ENCODE data around the gene DHRSX. TPM values are rescaled to one million over a fixed set of nuclear protein-coding genes. Genes with fewer than 3 reads are reported as not detected.
A peak's percentile ranks its signal among the peaks of the same experiment; 100 is the strongest.

The DHRSX gene
- total and polyA plus RNA-seq, 4 donors = 16.8 to 28.4 (median 24.0) TPM

DNA sequence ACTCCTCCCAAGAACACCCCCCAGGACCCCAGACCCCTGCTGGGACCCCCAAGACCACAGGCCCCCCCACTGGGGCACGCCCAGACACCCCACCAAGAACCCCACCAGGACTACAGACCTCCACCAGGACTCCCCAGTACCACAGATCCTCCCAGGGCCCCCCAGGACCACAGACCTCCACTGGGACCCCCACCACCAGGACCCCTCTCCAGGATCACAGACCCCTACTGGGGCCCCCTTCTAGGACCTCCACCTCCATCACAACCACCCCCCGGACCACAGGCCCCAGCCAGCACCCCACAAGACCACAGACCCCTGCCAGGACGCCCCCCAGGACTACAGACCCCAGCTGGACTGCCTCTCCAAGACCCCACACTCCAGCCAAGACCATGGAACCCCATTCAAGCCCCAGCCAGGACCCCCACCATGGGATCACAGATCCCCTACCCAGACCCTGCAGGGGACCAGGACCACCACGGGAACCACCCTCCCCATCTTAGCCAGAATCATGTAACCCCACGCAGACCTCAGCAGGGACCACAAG, 855 bp upstream of the DHRSX start:
- Histone ChIP-seq H3K4me1 (ENCODE audit: control insufficient read depth, insufficient read depth, low read length) (peaks cover 32% of the 10 kb centered on the region), H3K4me3 (ENCODE audit: low read depth, low read length) (no peak overlapping the region), H3K27me3 (ENCODE audit: control insufficient read depth, insufficient read depth, low read length) (no peaks in the 10 kb centered on the region), H3K9me3 (ENCODE audit: control insufficient read depth, insufficient read depth, low read length) (no peaks in the 10 kb centered on the region), H3K36me3 (ENCODE audit: control insufficient read depth, insufficient read depth, low read length) (no peaks in the 10 kb centered on the region), H3K27ac (ENCODE audit: low read depth, low read length) (no peak overlapping the region)
- no peak for DNase-seq (ENCODE audit: low read depth in 4 of 6, low spot score in 6 of 6)
- 94% methylated on average over 4 of the region's 5 CpGs for WGBS (ENCODE audit: insufficient coverage)

DNA sequence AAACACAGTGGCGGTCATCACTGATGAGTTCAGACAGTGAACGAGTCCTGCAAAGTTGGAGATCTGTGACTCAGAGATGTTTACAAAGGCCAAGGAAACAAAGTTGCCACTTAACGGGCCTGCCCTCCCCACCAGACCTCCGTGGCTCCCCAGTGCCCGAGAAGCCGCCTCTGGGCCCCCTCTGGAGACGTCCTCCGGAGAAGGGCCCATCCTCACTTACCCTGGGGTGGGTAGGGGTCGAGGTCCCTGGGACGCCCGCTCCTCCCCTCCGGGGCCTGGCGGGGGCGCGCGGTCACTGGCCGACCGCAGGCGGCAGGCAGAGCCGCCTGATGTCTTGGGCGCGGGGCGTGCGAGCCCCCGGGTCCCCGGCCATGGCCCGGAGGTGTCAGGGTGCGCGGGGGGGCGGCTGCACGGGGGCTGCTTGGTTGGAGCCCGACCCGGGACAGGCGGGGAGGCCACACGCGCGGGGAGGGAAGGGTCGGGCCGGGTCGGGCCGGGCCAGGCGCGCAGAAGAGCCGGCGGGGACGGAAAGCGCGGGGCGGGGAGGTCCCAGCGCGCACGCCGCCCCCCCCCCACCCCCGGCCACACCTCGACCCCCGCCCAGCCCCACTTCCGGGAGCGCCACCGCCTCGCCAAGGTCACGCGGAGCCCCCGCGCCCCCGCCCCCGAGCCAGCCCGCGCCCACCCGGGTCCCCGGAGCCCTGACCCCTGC, 529 bp downstream of the DHRSX start:
- Histone ChIP-seq H3K4me3 (ENCODE audit: low read depth, low read length) (peak overlapping the region; percentile 65), H3K27me3 (ENCODE audit: control insufficient read depth, insufficient read depth, low read length) (no peaks in the 10 kb centered on the region), H3K27ac (ENCODE audit: low read depth, low read length) (peak overlapping the region; percentile 75), H3K4me1 (ENCODE audit: control insufficient read depth, insufficient read depth, low read length) (peaks cover 32% of the 10 kb centered on the region), H3K36me3 (ENCODE audit: control insufficient read depth, insufficient read depth, low read length) (peaks cover 6% of the 10 kb centered on the region), H3K9me3 (ENCODE audit: control insufficient read depth, insufficient read depth, low read length) (no peaks in the 10 kb centered on the region)
- DNase-seq (ENCODE audit: low read depth in 4 of 6, low spot score in 6 of 6) = peak in 3 of 6 donors; percentile 12 to 57 (median 30)
- under 1% methylated on average over 62 of the region's 70 CpGs for WGBS (ENCODE audit: insufficient coverage)

DNA sequence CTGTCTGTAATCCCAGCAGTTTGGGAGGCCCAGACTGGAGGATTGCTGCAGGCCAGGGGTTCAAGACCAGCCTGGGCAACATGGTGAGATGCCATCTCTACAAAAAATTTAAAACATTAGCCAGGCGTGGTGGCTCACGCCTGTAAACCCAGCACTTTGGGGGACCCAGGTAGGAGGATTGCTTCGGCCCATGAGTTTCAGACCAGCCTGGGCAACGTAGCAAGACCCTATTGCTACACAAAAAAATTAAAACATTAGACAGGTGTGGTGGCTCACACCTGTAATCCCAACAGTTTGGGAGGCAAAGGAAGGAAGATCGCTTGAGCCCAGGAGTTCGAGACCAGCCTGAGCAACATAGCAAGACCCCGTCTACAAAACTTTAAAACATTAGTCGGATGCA, 1.3 kb downstream of the DHRSX start:
- Histone ChIP-seq H3K27ac (ENCODE audit: low read depth, low read length) (peak overlapping the region; percentile 75), H3K4me3 (ENCODE audit: low read depth, low read length) (peak overlapping the region; percentile 65), H3K27me3 (ENCODE audit: control insufficient read depth, insufficient read depth, low read length) (no peaks in the 10 kb centered on the region), H3K9me3 (ENCODE audit: control insufficient read depth, insufficient read depth, low read length) (no peaks in the 10 kb centered on the region), H3K36me3 (ENCODE audit: control insufficient read depth, insufficient read depth, low read length) (peaks cover 6% of the 10 kb centered on the region), H3K4me1 (ENCODE audit: control insufficient read depth, insufficient read depth, low read length) (peaks cover 32% of the 10 kb centered on the region)
- WGBS (ENCODE audit: insufficient coverage) = 70% methylated on average over 2 of the region's 8 CpGs
- DNase-seq (ENCODE audit: low read depth in 4 of 6, low spot score in 6 of 6) = no peak

DNA sequence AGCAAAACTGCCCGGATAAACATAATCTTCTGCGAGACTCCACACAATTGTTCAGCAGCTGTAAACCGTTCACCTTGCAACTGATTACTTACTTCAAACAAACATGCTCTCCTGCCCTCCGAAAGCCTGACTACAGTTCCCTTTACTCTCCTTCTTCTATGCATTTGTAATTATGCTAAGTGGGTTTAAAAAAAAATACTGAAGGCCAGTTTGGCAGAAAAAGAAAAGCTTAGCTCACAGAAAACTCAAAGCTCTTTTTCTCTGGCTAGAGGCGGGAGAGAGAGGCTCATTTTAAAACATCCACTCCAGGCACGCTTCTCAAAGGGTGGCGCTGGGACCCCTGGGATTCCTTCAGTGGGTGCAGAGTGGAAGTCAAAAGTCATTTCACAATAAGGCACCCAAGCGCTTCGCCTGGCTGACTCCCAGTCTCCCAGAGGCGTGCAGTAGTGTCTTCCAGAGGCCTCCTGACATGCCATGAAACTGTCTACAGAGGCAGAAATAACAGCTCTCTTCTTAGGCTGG, 1.9 kb downstream of the DHRSX start:
- peak overlapping the region; percentile 6 for H3K4me3 ChIP-seq (ENCODE audit: low read depth, low read length)
- DNase-seq (ENCODE audit: low read depth in 4 of 6, low spot score in 6 of 6) = peak; percentile 15 to 81 (median 48)
- WGBS (ENCODE audit: insufficient coverage) = 8% methylated on average over 6 of the region's 10 CpGs
- H3K27me3 ChIP-seq (ENCODE audit: control insufficient read depth, insufficient read depth, low read length) = no peaks in the 10 kb centered on the region
- peaks cover 6% of the 10 kb centered on the region for H3K36me3 ChIP-seq (ENCODE audit: control insufficient read depth, insufficient read depth, low read length)
- peak overlapping the region; percentile 75 for H3K27ac ChIP-seq (ENCODE audit: low read depth, low read length)
- no peaks in the 10 kb centered on the region for H3K9me3 ChIP-seq (ENCODE audit: control insufficient read depth, insufficient read depth, low read length)
- peaks cover 32% of the 10 kb centered on the region for H3K4me1 ChIP-seq (ENCODE audit: control insufficient read depth, insufficient read depth, low read length)

DNA sequence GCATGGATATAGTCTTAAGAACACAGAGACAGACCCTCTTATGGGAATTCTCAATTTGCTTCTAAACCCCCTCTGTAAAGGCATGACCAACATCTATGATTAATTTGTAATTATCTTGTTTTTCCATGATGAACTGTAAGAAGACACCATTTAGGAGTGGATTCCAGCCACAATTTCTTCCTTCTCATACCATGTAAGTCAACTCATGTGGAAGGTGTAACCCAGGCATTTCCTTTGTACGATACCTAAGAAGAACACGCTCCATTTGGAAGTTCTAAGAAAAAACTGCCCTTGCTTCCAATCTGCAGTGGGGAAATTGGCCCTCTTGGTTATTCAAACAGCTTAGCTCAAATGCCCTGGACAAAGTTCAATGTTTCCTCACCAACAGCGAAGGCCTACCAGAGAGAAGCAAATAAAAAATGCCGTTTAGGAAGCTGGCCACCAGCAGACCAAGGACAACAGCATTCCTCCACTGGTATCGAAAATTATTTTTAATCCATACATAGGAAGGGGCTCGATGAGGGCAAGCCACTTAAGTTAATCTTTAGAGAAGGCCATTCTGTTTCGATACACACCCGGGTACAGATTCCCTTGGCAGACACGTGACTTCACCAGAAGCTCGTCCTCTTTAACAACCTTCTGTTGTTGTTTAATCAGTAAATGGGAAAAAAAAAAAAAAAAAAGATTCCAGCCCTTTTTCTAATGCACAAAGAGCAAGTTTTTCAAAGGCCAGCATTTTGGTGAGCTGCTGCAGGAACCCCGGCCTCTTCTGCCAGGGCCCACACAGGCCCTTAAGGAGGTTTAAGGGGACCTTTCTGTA, 2.6 kb downstream of the DHRSX start:
- H3K4me1 ChIP-seq (ENCODE audit: control insufficient read depth, insufficient read depth, low read length) = peaks cover 32% of the 10 kb centered on the region
- peak overlapping the region; percentile 75 for H3K27ac ChIP-seq (ENCODE audit: low read depth, low read length)
- H3K27me3 ChIP-seq (ENCODE audit: control insufficient read depth, insufficient read depth, low read length) = no peaks in the 10 kb centered on the region
- peak in 4 of 6 donors; percentile 15 to 73 (median 52) for DNase-seq (ENCODE audit: low read depth in 4 of 6, low spot score in 6 of 6)
- H3K4me3 ChIP-seq (ENCODE audit: low read depth, low read length) = no peak overlapping the region
- no peaks in the 10 kb centered on the region for H3K9me3 ChIP-seq (ENCODE audit: control insufficient read depth, insufficient read depth, low read length)
- WGBS (ENCODE audit: insufficient coverage) = 33% methylated on average over 4 of the region's 11 CpGs
- H3K36me3 ChIP-seq (ENCODE audit: control insufficient read depth, insufficient read depth, low read length) = peaks cover 6% of the 10 kb centered on the region

DNA sequence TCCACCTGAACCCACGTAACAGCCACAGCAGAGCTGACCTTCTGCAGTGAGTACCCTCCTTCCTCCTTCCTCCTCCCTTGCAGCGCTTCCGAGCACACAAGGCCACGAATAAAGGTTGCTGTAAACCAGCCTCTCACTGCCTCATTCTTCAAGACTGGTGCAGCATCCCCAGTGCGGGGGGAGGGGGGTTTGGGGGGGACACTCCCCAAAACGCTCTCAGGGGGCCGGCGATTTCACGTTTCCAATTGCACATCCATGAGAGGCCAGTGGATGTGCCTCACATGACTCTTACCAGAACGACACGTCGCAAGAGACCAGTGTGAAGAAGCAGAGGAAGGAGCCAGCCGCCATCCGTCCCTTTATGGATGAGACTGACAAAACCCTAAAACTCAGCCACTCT, 5.2 kb downstream of the DHRSX start:
- Histone ChIP-seq H3K27ac (ENCODE audit: low read depth, low read length) (no peak overlapping the region), H3K9me3 (ENCODE audit: control insufficient read depth, insufficient read depth, low read length) (no peaks in the 10 kb centered on the region), H3K36me3 (ENCODE audit: control insufficient read depth, insufficient read depth, low read length) (peaks cover 17% of the 10 kb centered on the region), H3K27me3 (ENCODE audit: control insufficient read depth, insufficient read depth, low read length) (no peaks in the 10 kb centered on the region), H3K4me1 (ENCODE audit: control insufficient read depth, insufficient read depth, low read length) (peaks cover 29% of the 10 kb centered on the region), H3K4me3 (ENCODE audit: low read depth, low read length) (no peak overlapping the region)
- WGBS (ENCODE audit: insufficient coverage) = 100% methylated on average over 1 of the region's 14 CpGs
- DNase-seq (ENCODE audit: low read depth in 4 of 6, low spot score in 6 of 6) = no peak

DNA sequence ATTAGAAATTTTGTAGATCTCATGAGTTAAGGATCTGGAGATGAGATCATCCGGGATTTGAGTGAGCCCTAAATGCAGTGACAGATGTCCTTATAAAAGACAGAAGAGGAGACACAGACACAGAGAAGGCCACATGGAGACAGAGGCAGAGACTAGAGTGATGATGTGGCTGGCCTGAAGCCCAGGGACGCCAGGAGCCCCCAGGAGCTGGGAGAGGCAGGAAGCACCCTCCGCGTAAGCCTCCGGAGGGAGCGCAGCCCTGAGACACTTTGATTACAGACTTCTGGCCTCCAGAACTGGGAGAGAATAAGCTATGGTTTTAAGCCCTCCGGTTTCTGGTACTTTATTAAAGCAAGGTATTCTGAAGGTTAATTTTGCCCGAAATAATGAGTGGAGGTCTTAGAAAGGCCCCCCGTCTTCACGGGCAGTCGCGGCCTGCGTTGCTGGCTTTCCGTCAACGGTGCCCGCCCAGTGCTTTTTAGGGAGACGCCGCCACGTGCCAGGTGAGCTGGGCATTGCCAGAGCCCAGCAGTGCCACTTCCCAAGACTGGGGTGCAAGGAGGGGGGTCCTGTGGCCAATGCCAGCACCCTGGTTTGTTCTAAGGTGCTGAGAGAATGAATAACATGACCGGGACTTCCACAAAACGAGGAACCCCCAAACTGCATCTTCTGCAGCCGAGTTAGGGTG, 8.1 kb downstream of the DHRSX start:
- Histone ChIP-seq H3K36me3 (ENCODE audit: control insufficient read depth, insufficient read depth, low read length) (peaks cover 44% of the 10 kb centered on the region), H3K9me3 (ENCODE audit: control insufficient read depth, insufficient read depth, low read length) (no peaks in the 10 kb centered on the region), H3K4me3 (ENCODE audit: low read depth, low read length) (no peak overlapping the region), H3K27ac (ENCODE audit: low read depth, low read length) (no peak overlapping the region), H3K4me1 (ENCODE audit: control insufficient read depth, insufficient read depth, low read length) (peaks cover 10% of the 10 kb centered on the region), H3K27me3 (ENCODE audit: control insufficient read depth, insufficient read depth, low read length) (no peaks in the 10 kb centered on the region)
- DNase-seq (ENCODE audit: low read depth in 4 of 6, low spot score in 6 of 6) = no peak
- 92% methylated on average over 17 of the region's 22 CpGs for WGBS (ENCODE audit: insufficient coverage)

DNA sequence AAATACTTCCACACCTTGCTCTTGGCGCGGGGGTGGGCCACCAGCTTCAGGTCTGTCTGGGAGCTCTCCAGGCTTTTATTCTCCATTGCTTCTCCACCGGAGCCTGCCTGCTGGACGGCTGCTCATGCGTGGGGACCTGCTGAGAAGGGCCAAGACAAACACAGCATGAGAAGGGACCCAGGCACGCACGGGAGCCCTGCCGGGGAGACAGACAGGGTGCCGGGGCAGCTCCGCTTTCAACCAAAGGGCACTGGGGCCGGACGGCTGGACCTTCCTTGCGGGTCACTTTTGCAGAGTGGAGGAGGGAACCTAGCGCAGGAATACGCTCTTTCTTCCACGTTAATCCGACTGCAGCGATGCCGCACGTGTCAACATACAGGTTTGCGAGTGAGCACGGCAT, 10.1 kb downstream of the DHRSX start:
- DNase-seq (ENCODE audit: low read depth in 4 of 6, low spot score in 6 of 6) = no peak
- Histone ChIP-seq H3K9me3 (ENCODE audit: control insufficient read depth, insufficient read depth, low read length) (no peaks in the 10 kb centered on the region), H3K4me1 (ENCODE audit: control insufficient read depth, insufficient read depth, low read length) (peaks cover 19% of the 10 kb centered on the region), H3K27me3 (ENCODE audit: control insufficient read depth, insufficient read depth, low read length) (no peaks in the 10 kb centered on the region), H3K27ac (ENCODE audit: low read depth, low read length) (no peak overlapping the region), H3K4me3 (ENCODE audit: low read depth, low read length) (no peak overlapping the region), H3K36me3 (ENCODE audit: control insufficient read depth, insufficient read depth, low read length) (peaks cover 57% of the 10 kb centered on the region)
- 95% methylated on average over 16 of the region's 22 CpGs for WGBS (ENCODE audit: insufficient coverage)

All from spinal cord (tissue), 10 donors.